DOHH2 (cell line): ENCODE results near the gene MGMT.
"Not testable (repeated sequence)": the region's sequence is repeated elsewhere in the genome, so short reads cannot be mapped to it uniquely, and the experiment has no call there.

Experiments used
- EZH2phosphoT487 ChIP-seq: fragments of 200-600 bp; sonication (generic); IDR thresholded peaks from 2 replicates; pipeline ENCODE4 v1.6.1; 2017; ENCODE audit warnings: borderline replicate concordance, mild to moderate bottlenecking, antibody characterized with exemption, low read length, moderate library complexity, mixed read lengths
- TF ChIP-seq, protein P1 (sequence below): fragments of 200-600 bp; sonication (generic); IDR thresholded peaks from one replicate; pipeline ENCODE4 v1.5.1; 2014; ENCODE audit warnings: antibody characterized with exemption, mild to moderate bottlenecking, low read depth, low read length; ENCODE audit not compliant: poor library complexity, severe bottlenecking

DNA sequence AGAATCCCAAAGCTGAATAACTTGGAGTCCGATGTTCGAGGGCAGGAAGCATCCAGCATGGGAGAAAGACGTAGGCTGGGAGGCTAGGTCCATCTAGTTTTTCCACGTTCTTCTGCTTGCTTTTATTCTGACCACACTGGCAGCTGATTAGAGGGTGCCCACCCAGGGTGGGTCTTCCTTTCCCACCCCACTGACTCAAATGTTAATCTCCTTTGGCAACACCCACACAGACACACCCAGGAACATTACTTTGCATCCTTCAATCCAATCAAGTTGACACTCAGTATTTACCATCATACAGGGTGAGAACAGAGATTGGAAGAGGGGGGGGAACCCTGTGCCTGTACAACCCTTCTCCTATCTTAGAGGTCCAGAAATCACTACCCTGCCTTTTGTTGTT, 31.3 kb upstream of the MGMT start:
- TF ChIP-seq, protein P1, sequence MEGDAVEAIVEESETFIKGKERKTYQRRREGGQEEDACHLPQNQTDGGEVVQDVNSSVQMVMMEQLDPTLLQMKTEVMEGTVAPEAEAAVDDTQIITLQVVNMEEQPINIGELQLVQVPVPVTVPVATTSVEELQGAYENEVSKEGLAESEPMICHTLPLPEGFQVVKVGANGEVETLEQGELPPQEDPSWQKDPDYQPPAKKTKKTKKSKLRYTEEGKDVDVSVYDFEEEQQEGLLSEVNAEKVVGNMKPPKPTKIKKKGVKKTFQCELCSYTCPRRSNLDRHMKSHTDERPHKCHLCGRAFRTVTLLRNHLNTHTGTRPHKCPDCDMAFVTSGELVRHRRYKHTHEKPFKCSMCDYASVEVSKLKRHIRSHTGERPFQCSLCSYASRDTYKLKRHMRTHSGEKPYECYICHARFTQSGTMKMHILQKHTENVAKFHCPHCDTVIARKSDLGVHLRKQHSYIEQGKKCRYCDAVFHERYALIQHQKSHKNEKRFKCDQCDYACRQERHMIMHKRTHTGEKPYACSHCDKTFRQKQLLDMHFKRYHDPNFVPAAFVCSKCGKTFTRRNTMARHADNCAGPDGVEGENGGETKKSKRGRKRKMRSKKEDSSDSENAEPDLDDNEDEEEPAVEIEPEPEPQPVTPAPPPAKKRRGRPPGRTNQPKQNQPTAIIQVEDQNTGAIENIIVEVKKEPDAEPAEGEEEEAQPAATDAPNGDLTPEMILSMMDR: not testable (repeated sequence)
- not testable (repeated sequence) for TF ChIP-seq EZH2phosphoT487
